Head of caudate nucleus (tissue), 42 donors: Measurements from ENCODE around the gene NUDT17.

ENCODE experiments used
- DNase-seq, 42 donors: peaks; one replicate each; pipeline versions ENCODE4 v3.0.0 to v3.0.0-alpha.2; 2020 to 2021; ENCODE audit warnings: mixed read lengths in 7 of 42
- intact Hi-C: fragments of 100-400 bp; cut with DNase I; formaldehyde crosslinking; loops from one replicate; pipeline ENCODE4 v1.15.0; 2022

The NUDT17 gene

GRCh38 chr1:145885738-145886287, 40.4 kb downstream of the NUDT17 start, which contains the start of gene ANKRD35:
Gene ANKRD35 (minus strand): TSS chr1:145885866. CDS start chr1:145885758, 108 bp downstream.
- intact Hi-C loops, result no loop called here
- DNase-seq, result peak; percentile 77 to 95 (median 89)

GRCh38 chr1:145886390-145886789, 41.0 kb downstream of the NUDT17 start:
- intact Hi-C loops, result no loop called here
- DNase-seq, result no peak

GRCh38 chr1:145886816-145887215, 41.4 kb downstream of the NUDT17 start:
- intact Hi-C loops, result no loop called here
- DNase-seq, result no peak

GRCh38 chr1:145887631-145888030, 42.2 kb downstream of the NUDT17 start:
- no peak for DNase-seq
- intact Hi-C loops, result no loop called here

- DNase-seq, result no peak
- intact Hi-C loops, result loop anchor here (10.0 kb wide), 1 partner anchor 125 kb away; no protein-coding TSS in a partner anchor
These were observed 44.3 kb downstream of the NUDT17 start for GRCh38 chr1:145889722-145890121.

- intact Hi-C loops, result loop anchor here (10.0 kb wide), 1 partner anchor 124 kb away; no protein-coding TSS in a partner anchor
- no peak for DNase-seq
These were observed 45.7 kb downstream of the NUDT17 start for GRCh38 chr1:145891143-145891542.

- intact Hi-C loops, result loop anchor here (10.0 kb wide), 1 partner anchor 123 kb away; no protein-coding TSS in a partner anchor
- DNase-seq, result peak; percentile 85 to 97 (median 92)
These were observed 46.4 kb downstream of the NUDT17 start for GRCh38 chr1:145891587-145892485.

GRCh38 chr1:145892486-145893087, 47.2 kb downstream of the NUDT17 start:
- intact Hi-C loops, result loop anchor here (10.0 kb wide), 1 partner anchor 122 kb away; no protein-coding TSS in a partner anchor

GRCh38 chr1:145893306-145894055, 48.1 kb downstream of the NUDT17 start:
- DNase-seq, result no peak
- intact Hi-C loops, result loop anchor here (10.0 kb wide), 1 partner anchor 121 kb away; no protein-coding TSS in a partner anchor

More at GRCh38 chr1:145892486-145893087, 47.2 kb downstream of the NUDT17 start:
- DNase-seq, result no peak

GRCh38 chr1:145895471-145895870, 50.0 kb downstream of the NUDT17 start:
- no peak for DNase-seq
- intact Hi-C loops, result loop anchor here (10.0 kb wide), 1 partner anchor 119 kb away; no protein-coding TSS in a partner anchor

- intact Hi-C loops, result loop anchor here (10.0 kb wide), 1 partner anchor 117 kb away; no protein-coding TSS in a partner anchor
- no peak for DNase-seq
These were observed 52.5 kb downstream of the NUDT17 start for GRCh38 chr1:145897969-145898368.
